Smooth muscle cell (in vitro differentiated cells): ENCODE data around the gene CCT5. TPM values are rescaled to one million over a fixed set of nuclear protein-coding genes. Genes with fewer than 3 reads are reported as not detected.

Source experiments
- DNase-seq: peaks from one replicate; lab custom pipeline; 2025; ENCODE audit not compliant: unreplicated experiment; lab: John Stamatoyannopoulos, UW
- H2AFZ ChIP-seq: fragments of 200-600 bp; sonication (generic); 2 replicates; pipeline ENCODE4 v1.6.0; 2016; ENCODE audit warnings: antibody characterized with exemption, low read depth, mild to moderate bottlenecking
- H3F3A ChIP-seq: fragments of 200-600 bp; sonication (generic); 2 replicates; pipeline ENCODE4 v1.6.0; 2017; ENCODE audit warnings: antibody characterized with exemption, low read depth
- H3K27ac ChIP-seq: fragments of 200-600 bp; sonication (generic); 2 replicates; pipeline ENCODE4 v1.5.1; 2016; ENCODE audit warnings: low read depth, mild to moderate bottlenecking
- H3K27me3 ChIP-seq: fragments of 200-600 bp; sonication (generic); 2 replicates; pipeline ENCODE4 v1.6.1; 2016; ENCODE audit warnings: low read depth, mild to moderate bottlenecking
- H3K36me3 ChIP-seq: fragments of 200-600 bp; sonication (generic); 2 replicates; pipeline ENCODE4 v1.5.1; 2016; ENCODE audit warnings: low read depth
- H3K4me1 ChIP-seq: fragments of 200-600 bp; sonication (generic); 2 replicates; pipeline ENCODE4 v1.5.1; 2016; ENCODE audit warnings: low read depth
- H3K4me2 ChIP-seq: fragments of 200-600 bp; sonication (generic); 2 replicates; pipeline ENCODE4 v1.6.0; 2016; ENCODE audit warnings: mild to moderate bottlenecking
- H3K4me3 ChIP-seq: fragments of 200-600 bp; sonication (generic); 2 replicates; pipeline ENCODE4 v1.5.1; 2016; ENCODE audit warnings: mild to moderate bottlenecking
- H3K79me2 ChIP-seq: fragments of 200-600 bp; sonication (generic); 2 replicates; pipeline ENCODE4 v1.6.0; 2016; ENCODE audit warnings: low read depth, mild to moderate bottlenecking
- H3K9ac ChIP-seq: fragments of 200-600 bp; sonication (generic); 2 replicates; pipeline ENCODE4 v1.6.0; 2016; ENCODE audit warnings: low read depth
- H3K9me3 ChIP-seq: fragments of 200-600 bp; sonication (generic); replicated peaks from 2 replicates; pipeline ENCODE4 v1.5.1; 2016; ENCODE audit warnings: low read depth
- H4K20me1 ChIP-seq: fragments of 200-600 bp; sonication (generic); 2 replicates; pipeline ENCODE4 v1.6.0; 2016; ENCODE audit warnings: low read depth
- WGBS: methylation state at CpG from one replicate; pipeline ENCODE4 v1.1.7; 2016; ENCODE audit warnings: low lambda C conversion rate; 5-methylcytosine and 5-hydroxymethylcytosine counted together
- polyA plus RNA-seq: library from polyadenylated mRNA; unstranded; fragments of >200 nt; fragmentation: Nextera tagmentation; extraction: Ambion mirVana; gene quantifications from 2 replicates; pipeline ENCODE4 v1.2.1, GENCODE V29; 2016
- total RNA-seq: library from RNA; depleted of rRNA; stranded (reverse); fragments of >200 nt; gene quantifications from 2 replicates; pipeline ENCODE4 v1.2.3, GENCODE V29; 2014
- TF ChIP-seq, protein P1 (sequence below): fragments of 200-600 bp; sonication (generic); IDR thresholded peaks from 2 replicates; pipeline ENCODE4 v1.5.1; 2017; ENCODE audit warnings: borderline replicate concordance, mild to moderate bottlenecking, antibody characterized with exemption; ENCODE audit not compliant: insufficient read depth, poor library complexity, severe bottlenecking

CCT5 gene
- total and polyA plus RNA-seq, 2 experiments from 2014 or later, result 146 to 198 TPM

DNA sequence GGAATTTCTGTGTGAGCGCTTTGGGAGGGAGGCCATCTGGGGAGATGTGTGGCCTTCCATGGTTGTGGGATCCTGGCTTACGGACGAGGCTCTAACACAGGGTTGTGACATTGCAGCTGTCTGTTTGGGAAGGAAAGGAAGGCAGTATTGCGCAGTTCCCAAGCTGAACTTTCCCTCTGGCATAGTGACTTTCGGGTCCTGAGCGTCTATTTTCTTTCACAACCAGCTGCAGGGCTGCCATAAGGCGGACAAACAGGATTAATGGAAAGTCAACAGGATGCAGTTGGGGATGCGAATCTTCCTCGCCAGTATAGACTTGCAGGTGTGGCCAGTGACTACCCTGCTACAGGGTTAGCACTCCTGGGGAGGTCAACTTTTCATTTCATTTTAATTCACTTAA is 25.9 kb downstream of the CCT5 start:
- H3K36me3 ChIP-seq, result no peaks in the 10 kb centered on the region
- no peaks in the 10 kb centered on the region for H3F3A ChIP-seq
- no peak overlapping the region for H3K4me2 ChIP-seq
- H3K4me1 ChIP-seq, result no peaks in the 10 kb centered on the region
- TF ChIP-seq, protein P1, sequence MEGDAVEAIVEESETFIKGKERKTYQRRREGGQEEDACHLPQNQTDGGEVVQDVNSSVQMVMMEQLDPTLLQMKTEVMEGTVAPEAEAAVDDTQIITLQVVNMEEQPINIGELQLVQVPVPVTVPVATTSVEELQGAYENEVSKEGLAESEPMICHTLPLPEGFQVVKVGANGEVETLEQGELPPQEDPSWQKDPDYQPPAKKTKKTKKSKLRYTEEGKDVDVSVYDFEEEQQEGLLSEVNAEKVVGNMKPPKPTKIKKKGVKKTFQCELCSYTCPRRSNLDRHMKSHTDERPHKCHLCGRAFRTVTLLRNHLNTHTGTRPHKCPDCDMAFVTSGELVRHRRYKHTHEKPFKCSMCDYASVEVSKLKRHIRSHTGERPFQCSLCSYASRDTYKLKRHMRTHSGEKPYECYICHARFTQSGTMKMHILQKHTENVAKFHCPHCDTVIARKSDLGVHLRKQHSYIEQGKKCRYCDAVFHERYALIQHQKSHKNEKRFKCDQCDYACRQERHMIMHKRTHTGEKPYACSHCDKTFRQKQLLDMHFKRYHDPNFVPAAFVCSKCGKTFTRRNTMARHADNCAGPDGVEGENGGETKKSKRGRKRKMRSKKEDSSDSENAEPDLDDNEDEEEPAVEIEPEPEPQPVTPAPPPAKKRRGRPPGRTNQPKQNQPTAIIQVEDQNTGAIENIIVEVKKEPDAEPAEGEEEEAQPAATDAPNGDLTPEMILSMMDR, result no peak
- H3K27me3 ChIP-seq, result no peaks in the 10 kb centered on the region
- H2AFZ ChIP-seq, result no peak overlapping the region
- no peak overlapping the region for H3K9ac ChIP-seq
- no peak overlapping the region for H3K27ac ChIP-seq
- H4K20me1 ChIP-seq, result no peaks in the 10 kb centered on the region
- no peaks in the 10 kb centered on the region for H3K9me3 ChIP-seq
- no peak overlapping the region for H3K4me3 ChIP-seq
- WGBS, result 90% methylated on average over 9 of the region's 9 CpGs
- H3K79me2 ChIP-seq, result no peaks in the 10 kb centered on the region
- DNase-seq, result no peak

DNA sequence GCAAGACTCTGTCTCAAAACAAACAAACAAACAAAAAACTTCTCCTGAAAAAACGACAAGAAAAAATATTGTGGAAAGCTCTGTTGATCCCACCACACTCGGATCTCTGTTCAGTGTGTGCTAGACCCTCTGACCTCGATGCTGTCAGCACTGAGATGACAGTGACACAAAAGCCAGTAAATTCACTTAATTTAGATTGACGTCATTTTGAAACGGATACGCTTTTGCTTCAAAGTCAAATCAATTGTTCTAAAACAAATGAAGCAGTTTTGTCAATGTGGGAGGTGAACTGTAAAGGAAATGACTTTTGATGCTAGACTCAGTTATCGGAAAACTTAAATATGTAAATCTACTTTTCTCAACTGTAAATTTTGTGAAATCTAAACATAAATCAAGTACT is 26.6 kb downstream of the CCT5 start:
- Histone ChIP-seq H3K4me3 (no peak overlapping the region), H3K27me3 (no peaks in the 10 kb centered on the region), H3K9ac (no peak overlapping the region), H4K20me1 (no peaks in the 10 kb centered on the region), H3K27ac (no peak overlapping the region), H3K4me1 (no peaks in the 10 kb centered on the region), H3F3A (no peaks in the 10 kb centered on the region), H2AFZ (no peak overlapping the region), H3K36me3 (no peaks in the 10 kb centered on the region), H3K9me3 (no peaks in the 10 kb centered on the region), H3K79me2 (no peaks in the 10 kb centered on the region), H3K4me2 (no peak overlapping the region)
- WGBS, result 89% methylated on average over 7 of the region's 7 CpGs
- TF ChIP-seq, protein P1, result no peak
- DNase-seq, result no peak

DNA sequence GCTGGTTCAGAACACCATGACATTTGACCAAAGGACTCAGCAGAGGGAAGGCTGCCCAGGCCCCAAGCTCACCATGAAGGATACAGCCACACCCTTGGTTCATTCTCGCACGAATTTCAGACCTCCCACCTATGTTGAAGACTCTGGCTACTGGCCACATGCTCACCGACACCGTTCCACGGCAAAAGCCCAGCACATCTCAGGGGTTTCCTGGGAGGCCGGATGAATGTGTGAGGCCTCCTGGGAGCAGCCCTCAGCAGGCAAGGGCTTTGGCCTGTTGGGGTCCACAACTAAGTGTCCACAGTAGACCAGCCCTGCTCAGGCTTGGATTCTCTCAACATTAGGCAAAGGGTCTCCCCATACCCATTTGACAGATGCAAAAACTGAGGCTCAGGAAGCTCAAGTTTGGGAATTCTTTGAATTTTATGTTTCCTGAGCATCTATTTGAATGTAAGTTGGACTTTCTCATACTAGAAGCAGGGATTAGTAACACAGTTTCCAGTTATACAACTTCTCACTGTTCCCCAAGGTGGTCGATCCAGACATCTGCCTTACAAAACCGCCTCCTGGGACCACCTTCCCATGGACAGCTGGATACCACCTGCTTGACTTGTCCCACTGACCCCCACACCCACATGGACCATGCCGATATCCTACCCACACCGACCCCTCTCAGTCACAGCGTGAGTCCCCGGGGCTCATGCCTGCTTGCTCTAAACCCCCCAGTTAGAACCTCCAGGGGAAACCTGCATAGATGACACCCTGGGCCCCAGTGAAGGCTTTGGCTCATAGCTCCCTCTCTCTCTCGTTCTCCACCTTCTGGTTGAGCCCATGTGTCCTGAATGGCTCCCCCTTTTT is 27.9 kb downstream of the CCT5 start:
- Histone ChIP-seq H3K9ac (no peak overlapping the region), H3K4me3 (no peak overlapping the region), H3K79me2 (no peaks in the 10 kb centered on the region), H3K4me2 (no peak overlapping the region), H3K9me3 (no peaks in the 10 kb centered on the region), H3K4me1 (no peaks in the 10 kb centered on the region), H4K20me1 (no peaks in the 10 kb centered on the region), H3K27me3 (no peaks in the 10 kb centered on the region), H2AFZ (no peak overlapping the region), H3F3A (no peaks in the 10 kb centered on the region), H3K27ac (no peak overlapping the region), H3K36me3 (no peaks in the 10 kb centered on the region)
- no peak for DNase-seq
- WGBS, result 97% methylated on average over 13 of the region's 13 CpGs
- TF ChIP-seq, protein P1, result no peak
